UCSD-AML1 (cell line): ENCODE data around the gene IL1B.
"Not testable (repeated sequence)": the region's sequence is repeated elsewhere in the genome, so short reads cannot be mapped to it uniquely, and the experiment has no call there.

Experiments
- DNase-seq: peaks from one replicate; lab custom pipeline; 2025; ENCODE audit not compliant: unreplicated experiment; lab: John Stamatoyannopoulos, UW

Gene IL1B

DNA sequence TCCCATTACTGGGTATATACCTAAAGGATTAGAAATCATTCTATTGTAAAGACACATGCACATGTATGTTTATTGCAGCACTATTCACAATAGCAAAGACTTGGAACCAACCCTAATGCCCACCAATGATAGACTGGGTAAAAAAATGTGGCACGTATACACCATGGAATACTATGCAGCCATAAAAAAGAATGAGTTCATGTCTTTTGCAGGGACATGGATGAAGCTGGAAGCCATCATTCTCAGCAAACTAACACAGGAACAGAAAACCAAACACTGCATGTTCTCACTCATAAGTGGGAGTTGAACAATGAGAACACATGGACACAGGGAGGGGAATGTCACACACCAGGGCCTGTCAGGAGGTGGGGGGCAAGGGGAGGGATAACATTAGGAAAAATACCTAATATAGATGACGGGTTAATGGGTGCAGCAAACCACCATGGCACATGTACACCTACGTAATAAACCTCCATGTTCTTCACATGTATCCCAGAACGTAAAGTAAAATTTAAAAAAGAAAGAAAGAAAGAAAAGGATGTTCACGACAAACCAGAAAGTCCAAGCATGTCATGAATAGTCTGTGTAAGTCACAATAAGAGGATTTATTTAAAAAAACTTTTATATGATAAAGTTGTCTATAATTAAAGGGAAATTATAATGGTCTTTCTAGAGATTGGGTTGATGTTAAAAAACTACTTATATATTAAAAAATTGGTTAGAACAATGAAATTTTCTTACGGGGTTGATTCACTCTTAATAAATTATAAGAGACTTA lies 23.0 kb upstream of the IL1B start:
- DNase-seq, result not testable (repeated sequence)

DNA sequence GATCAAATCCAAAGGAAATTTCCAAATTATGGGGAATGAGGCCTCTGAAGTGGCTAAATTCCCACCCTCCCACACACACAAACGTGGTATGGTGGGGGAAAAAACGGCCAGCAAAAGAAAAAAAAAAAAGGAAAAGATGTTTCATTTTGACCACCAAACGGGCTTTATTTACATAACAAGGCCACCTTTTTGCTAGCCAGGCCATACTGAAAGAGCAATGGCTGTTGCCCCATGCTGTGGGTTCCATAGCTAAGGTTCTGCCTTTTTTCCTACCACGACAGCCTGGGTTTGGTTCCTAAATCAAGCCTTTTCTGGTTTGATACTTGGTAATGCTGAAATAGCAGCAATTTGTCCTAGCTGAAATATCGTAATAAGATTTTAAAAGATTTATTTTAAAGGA lies 14.0 kb upstream of the IL1B start:
- no peak for DNase-seq

DNA sequence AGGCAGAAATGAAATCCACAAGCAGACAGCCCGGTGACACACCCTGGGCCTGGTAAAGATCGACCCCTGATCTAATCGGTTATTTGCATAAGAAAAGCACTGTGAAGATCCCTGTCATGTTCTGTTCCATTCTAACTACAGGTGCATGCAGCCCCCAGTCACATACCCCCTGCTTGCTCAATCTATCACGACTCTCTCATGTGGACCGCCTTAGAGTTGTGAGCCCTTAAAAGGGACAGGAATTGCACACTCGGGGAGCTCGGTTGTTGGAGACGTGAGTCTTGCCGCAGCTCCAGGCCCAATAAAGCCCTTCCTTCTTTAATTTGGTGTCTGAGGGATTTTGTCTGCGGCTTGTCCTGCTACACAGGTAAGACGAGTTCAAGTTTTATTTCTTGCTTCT lies 13.4 kb upstream of the IL1B start:
- DNase-seq, result no peak

DNA sequence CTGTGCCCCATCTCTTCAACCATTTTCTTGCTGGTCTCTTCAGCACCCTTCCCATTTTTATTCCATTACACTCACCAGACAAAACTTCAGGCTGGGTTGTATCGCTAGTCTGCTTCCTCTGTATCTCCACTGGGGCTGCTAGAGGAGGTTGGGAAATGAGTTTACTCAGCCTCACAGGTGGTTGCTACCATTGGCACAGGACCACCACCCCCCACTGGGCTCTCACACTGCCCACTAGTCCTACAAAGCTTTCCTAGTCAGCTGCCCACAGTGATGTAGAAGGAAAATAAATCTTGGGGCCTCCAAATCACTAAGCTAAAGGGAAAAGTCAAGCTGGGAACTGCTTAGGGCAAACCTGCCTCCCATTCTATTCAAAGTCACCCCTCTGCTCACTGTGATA lies 12.3 kb upstream of the IL1B start:
- no peak for DNase-seq

DNA sequence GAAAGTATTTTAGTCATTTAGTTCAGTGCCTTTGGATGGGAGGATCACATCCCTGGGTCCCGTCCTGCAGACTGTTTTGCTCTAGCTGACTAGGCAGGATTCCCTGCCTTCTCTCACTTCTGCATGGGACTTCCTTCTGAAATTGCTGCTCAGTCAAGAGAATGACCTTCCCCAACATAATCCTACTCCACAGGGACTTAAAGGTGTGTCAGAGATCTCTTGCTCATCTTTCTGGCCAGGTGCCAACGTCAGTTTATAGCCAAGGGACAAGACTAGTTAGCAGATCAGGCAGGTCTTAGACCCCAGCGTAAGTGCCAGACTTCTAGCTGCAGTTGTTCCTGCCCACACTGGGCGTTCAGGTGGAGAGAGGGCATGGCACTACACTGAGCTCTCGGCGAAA lies 9.5 kb upstream of the IL1B start:
- no peak for DNase-seq

DNA sequence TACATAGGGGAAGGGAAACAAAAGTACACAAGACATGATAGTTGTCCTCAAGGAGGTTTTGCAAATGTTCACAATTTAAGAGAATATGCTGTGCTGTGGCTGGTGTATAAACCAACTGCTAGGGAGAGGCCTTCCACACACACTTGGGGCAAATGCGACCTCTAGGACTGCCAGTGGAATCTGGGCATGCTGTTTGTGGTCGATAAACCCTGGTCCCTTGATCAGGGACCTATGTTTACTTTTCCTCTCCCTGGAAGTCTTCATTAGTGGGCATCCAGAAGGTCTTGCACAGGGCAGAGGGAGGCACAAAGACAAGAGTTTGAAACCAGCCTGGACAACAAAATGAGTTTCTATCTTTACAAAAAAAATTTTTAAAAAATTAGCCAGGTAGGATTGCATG lies 7.3 kb upstream of the IL1B start:
- DNase-seq, result no peak

DNA sequence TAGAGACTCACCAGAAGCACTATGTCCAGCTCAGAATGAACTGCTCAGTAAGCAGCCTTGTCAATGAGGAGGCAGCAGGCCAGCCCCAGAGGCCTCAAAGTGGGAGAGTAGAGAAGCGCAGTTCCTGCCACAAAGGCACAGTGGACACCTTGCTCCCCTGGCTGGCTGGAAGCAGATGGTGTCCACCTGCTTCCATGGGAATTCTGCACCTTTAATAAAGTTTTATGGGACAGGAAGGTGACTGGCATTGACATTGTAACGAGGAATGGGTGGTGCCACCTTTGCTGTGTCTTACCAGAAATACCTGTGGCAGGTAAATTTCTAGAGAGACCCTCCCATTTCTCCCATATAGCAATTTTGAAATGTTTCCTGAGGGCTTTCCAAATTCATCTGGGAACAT lies 6.7 kb upstream of the IL1B start:
- no peak for DNase-seq

DNA sequence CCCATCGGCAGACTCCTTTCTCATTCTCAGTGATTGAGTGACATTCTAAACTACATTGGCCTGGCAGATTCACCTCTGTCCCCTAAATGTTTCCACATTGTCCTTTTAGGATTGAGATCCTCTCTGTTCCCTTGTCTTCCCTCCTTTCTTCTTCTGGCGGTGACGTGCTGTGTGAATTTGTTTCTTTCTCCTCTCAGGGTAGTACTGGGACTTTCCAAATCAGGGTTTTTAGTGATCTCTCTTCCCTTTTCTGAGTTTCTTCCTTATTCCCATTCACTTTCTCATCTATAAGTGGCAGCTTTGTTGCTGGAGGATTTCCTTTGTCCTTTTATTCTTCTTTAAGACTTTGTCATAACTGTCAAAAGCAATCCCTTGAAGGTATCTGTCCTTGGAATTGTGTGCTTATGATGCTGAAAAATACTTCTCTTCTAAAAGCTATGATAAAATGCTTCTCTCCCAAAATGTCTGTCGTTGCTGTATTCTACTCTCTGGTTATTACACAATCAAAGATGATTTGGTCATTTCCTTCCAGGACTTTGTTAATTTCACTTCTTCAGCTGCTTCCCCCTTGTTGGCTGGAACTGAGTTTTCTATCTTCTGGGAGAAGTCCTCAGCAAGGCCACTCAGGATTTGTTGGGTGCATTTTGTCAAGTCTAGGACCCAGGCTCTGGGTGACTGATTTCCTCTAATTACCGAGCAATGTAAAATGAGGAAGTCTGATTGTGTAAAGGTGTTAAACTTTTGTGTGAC lies 4.9 kb upstream of the IL1B start:
- no peak for DNase-seq

DNA sequence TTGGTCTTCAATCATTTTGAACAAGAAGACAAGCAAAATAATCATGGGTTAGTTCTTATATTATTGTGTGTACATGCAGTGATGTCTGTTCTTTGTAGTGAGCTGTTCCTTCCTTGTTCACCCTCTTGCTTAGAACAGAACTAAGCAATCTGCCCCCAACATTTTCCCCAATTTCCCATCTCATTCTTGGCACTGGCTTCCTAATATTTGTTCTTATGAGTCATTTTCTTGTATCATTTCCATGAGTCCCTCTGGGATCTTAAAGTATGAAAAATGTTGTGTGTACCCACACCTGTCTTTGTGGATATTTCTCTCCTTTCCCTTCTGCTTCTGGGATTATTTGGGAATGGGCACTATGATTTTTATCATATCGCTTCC lies 3.5 kb upstream of the IL1B start:
- DNase-seq, result no peak

DNA sequence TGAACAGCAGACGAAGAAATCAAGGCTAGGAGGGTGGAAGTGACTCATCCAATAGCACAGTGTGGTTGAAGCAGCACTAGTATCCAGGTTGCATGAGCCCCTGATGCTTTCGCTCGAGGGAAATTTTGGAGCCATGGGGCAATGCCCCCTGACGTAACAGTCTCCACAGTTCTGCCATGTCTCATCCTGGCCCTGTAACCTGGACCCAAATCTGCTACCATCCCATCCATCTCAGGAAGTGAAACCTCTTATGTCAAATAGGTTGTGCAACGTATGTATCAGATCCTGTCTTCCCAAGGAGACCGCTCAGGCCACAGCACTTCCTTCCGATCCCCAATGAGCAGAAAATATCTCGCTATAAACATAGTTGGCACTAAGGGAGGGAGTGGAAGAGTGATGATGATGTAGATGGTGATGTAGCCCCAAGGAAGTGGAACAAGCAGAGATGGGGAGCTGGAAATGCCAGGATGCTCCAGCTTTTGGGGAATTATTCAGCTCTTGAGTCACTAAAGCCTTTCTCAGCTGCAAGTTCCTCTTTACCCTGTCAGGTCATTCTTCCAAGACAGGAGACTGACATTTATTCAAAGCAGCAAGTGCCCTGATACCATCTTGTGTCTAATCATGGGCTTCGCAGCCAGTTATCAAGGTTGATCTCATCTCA lies 3.0 kb upstream of the IL1B start:
- DNase-seq, result peak; percentile 64

DNA sequence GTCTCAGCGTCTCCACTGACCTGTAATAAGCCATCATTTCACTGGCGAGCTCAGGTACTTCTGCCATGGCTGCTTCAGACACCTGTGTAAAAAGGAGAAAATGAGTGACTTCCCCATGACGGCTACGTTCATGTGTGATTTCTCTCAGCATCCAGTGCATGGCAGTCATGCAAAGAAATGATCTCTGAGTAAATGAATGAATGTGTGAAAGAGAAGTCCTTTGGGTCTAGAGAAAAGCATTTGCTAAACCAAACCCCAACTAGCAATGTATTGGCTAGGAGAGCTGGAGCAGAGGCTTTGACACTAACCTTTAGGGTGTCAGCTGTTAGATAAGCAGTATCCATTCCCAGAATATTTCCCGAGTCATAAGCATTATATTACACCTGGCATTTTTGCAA lies 417 bp downstream of the IL1B start:
- DNase-seq, result no peak

DNA sequence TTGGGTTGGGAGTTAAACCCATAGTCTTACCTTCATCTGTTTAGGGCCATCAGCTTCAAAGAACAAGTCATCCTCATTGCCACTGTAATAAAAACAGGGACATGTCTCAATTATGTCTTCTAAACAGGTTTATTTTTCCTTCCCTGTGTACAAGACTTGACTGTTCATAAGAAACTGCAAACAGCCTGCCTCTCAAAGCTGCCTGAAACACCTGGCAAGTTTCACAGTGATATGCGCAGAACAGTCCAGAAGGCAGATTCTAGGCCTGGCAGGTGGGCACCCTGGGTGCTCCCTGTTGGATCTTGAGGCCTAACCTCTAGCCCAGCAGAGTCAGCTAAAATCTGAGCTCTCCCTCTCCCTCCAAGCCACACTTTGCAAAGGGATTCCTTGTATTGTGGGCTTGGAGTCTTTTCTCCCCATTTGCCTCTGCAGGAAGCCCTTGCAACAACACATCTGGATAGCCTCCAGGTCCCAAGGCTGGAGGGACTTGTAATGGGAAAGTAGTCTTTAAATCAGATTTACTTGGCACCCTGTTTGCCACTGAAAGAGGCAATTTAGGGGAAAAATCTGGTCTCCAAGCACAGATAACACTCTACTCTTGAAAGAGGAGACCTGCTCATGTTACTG lies 930 bp downstream of the IL1B start:
- DNase-seq, result no peak

DNA sequence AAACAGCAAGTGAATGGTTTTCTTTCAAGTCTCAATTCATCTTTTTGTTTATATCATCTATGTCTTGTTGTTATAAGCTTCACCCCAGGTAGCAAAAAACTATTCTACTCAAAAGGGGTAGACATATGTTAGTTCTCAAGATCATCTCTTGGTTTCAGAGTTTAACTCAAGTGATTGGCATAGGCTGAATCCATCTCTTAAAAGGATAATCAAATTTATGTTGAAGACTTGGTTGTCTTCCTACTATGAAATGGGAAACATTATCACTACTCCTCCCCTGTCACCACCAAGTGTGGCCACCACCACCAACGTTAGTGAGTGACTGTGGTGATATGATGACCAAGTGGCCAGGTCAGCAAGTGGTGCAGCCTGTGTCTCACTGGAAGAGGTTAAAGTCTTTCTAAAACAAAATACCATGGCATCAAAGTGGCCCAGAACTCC lies 1.5 kb downstream of the IL1B start:
- no peak for DNase-seq

DNA sequence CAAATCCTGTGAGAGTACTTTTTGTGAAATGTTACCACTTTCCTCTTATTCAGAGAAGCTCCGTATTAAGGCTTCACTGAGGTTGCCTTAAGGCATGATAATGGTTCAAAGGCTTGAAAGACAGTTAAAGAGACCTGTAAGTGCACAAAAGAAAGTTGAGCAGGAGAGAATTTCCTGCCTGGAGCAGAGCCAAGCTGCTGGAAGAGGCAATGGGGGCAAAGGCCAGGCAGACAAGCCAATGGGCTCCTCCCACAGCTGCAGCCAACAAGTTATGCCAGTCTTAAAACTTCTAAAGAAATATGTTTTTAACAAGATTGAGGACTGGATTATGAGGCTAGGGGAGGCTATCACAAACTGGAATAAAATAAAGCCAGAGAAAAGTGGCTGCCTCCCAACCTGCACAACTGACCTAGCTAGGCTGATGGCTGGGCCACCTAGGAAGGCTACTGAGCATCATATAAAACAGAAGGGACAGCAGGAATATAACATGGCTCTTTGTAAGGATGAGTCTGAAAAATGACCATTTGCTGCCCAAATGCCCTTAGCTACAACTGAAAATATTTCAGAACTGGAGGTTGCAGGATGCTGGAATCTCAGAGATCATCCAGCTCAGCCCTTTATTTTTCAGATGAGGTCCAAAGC lies 2.1 kb downstream of the IL1B start:
- no peak for DNase-seq

DNA sequence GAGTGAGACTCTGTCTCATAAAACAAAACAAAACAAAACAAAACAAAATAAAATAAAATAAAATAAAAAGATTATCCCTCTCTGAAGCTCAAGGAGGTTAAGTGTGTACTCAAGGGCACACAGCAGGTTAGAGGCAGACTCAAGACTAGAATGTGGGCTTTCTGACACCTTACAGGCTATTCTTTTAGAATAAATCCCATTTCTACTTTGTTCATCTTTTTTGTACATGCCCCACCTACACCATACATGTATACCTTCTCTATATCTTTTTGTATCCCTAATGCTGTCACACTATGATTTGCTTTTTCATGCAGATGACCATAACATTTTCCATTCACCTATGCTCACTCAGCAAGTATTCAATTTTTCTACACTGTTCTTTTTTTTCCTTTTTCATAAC lies 2.6 kb downstream of the IL1B start:
- no peak for DNase-seq

DNA sequence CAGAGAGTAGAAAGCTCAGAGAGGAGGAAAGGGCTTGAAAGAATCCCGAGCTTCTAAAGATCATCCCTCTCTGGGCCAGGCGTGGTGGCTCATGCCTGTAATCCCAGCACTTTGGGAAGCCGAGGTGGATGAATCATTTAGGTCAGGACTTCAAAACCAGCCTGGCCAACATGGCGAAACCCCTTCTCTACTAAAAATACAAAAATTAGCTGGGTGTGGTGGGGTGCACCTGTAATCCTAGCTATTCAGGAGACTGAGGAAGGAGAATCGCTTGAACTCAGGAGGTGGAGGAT lies 3.0 kb downstream of the IL1B start:
- DNase-seq, result not testable (repeated sequence)

DNA sequence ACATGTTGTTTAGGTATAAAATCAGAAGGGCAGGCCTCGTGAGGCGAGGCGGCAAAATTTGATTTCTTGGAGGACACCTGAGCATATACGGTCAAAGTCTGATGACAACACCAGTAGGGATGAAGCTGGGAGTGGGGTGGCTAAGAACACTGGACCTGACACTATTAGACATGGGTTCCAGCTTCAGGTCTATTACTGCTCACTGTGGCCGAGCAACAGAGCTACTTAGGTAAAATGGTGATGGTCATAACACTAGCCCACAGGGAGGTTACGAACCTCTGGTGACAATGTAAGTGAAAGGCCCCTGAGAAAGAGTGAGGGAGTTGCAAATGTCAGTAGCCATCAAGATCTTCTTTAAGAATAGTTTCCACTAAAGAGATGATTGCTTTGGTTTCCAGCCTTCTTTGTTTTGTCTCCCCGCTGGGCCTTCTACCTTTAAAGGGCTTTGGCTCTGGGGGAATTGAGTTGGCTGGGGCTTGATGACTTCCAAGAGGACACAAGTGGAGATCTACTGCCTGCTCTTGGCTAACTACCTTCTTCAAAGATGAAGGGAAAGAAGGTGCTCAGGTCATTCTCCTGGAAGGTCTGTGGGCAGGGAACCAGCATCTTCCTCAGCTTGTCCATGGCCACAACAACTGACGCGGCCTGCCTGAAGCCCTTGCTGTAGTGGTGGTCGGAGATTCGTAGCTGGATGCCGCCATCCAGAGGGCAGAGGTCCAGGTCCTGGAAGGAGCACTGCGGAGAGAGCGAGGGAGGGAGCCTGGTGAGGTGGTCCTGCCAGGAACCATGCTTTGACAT lies 3.5 kb downstream of the IL1B start:
- no peak for DNase-seq

DNA sequence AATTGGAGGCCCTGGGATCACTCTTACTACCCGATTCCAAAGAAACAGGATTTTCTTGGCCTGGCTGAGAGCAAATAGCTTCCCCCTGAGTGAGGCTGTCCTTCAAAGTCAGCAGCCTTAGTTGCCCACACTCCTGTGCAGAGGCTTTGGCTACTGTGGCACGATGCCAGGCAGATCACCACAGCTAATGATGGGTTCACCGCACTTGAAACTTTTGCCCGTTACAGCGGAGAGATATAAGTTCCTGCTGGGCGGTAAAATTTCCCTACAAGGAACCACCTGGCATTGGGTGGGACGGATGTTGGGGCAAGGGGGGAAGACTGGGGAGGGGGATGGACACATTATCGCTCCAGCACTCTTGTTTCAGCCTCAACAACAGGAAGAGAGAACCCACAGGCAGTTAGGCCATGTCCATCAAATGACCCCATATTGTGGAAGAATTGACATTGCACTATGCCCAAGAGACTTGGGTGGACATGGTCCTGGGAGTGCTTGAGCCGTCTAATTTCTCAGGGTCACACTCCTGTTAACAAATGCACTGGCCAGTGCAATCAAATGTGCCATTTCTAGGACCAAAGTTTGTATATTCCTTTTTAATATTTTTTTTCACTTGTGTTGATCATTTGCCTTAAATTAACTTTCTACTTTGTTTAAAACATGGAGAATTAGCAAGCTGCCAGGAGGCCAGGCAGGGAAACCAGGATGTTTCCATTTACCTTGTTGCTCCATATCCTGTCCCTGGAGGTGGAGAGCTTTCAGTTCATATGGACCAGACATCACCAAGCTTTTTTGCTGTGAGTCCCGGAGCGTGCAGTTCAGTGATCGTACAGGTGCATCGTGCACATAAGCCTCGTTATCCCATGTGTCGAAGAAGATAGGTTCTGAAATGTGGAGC lies 4.4 kb downstream of the IL1B start:
- DNase-seq, result peak; percentile 90

DNA sequence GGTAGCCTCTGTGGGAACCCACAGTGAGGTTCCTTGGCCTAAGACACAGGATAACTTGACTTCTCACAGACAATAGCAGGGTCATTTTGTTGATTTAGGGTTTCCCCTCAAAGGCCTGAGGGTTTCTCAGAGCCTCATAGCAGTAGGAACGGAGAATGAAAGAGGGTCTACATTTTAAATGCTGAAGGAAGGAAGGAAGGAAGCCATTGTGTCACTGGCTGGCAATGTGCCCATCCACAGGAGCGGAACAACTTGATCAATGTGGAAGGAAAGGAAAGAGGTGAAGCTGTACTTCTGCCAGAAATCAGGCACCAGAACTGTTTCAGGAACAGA lies 5.1 kb downstream of the IL1B start:
- DNase-seq, result no peak
